Activated CD4-positive, alpha-beta memory T cell treated with anti-CD3 and anti-CD28 coated beads, Interleukin-2, amount 10 ng/mL, durations not matched to agents 7 days and 5 days (primary cell): ENCODE results near the gene CLPTM1. TPM values are rescaled to one million over a fixed set of nuclear protein-coding genes. Genes with fewer than 3 reads are reported as not detected.
A peak's percentile ranks its signal among the peaks of the same experiment; 100 is the strongest.

Experiments
- CTCF ChIA-PET: fragments of 350-600 bp; sonication (Branson Sonifier 250); formaldehyde crosslinking; loops from one replicate; lab custom pipeline; 2021; ENCODE audit warnings: antibody characterized with exemption, inconsistent platforms; lab: Charles Lee
- POLR2A ChIA-PET: fragments of 350-600 bp; sonication (Branson Sonifier 250); formaldehyde crosslinking; loops from one replicate; lab custom pipeline; 2021; ENCODE audit warnings: antibody characterized with exemption; lab: Charles Lee
- DNase-seq: peaks from one replicate; pipeline ENCODE4 v3.0.0-alpha.2; 2020
- H3K27ac Mint-ChIP-seq: one replicate; pipeline ENCODE4 v1.8.0; 2021; ENCODE audit warnings: mild to moderate bottlenecking, mixed read lengths
- H3K27me3 Mint-ChIP-seq: one replicate; pipeline ENCODE4 v1.8.0; 2021; ENCODE audit warnings: mixed read lengths
- H3K36me3 Mint-ChIP-seq: one replicate; pipeline ENCODE4 v1.8.0; 2021; ENCODE audit warnings: low read depth, mixed read lengths
- H3K4me1 Mint-ChIP-seq: one replicate; pipeline ENCODE4 v1.8.0; 2021; ENCODE audit warnings: mixed read lengths
- H3K4me3 Mint-ChIP-seq: one replicate; pipeline ENCODE4 v1.8.0; 2021; ENCODE audit warnings: mild to moderate bottlenecking, mixed read lengths
- H3K9me3 Mint-ChIP-seq: one replicate; pipeline ENCODE4 v1.8.0; 2021; ENCODE audit warnings: mixed read lengths
- total RNA-seq, 2 experiments: library from RNA; stranded (reverse); gene quantifications; one replicate each; pipeline ENCODE4 v1.2.3, GENCODE V29; 2021

CLPTM1 gene
- total RNA-seq, 2 experiments from 2014 or later: 66.9 to 68.6 TPM

DNA sequence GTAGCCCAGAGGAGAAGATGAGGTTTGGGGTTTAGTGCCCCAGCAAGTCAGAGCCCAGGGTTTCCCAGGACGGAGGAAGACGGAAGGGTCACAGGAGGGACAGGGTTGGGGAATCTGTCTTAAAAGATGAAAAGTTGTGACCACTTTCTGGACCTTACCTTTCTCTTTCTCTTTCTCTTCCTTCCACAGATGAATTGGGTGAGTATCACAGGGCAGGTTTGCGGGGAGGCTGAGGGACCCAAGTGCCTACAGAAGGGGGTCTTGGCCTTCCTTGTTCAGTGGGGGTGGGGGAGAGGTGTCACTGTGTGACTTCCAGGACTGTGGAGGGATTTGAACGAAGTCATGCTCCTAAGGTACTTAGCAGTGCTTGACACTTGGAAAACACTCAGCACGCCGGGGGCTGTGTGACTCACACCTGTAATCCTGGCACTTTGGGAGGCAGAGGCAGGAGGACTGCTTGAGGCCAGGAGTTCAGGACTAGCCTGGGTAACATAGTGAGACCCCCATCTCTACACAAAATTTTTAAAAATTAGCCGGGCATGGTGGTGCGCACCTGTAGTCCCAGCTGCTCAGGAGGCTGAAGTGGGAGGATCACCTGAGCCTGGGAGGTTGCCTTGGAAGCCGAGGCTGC, 54.6 kb downstream of the CLPTM1 start:
- ChIA-PET POLR2A (no interaction called here), CTCF (no interaction called here)
- H3K27ac Mint-ChIP-seq: peak overlapping the region; percentile 16

DNA sequence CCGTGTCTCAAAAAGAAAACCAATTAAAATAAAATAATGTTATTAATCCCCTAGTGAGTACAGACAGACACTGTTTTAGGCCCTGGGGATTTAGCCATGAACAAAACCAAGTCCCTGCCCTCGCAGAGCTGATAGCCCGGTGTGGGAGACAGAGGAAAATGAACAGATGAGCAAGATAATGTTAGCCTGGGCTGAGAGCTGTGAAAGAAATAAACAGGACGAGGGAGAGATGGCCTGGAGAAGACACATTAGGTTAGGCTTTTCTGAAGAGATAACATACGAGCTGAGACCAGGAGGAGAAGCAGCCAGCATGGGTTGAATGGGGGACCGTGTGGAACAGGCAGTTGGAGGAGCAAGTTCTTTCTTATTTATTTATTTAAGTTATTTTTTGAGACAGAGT, 55.1 kb downstream of the CLPTM1 start:
- DNase-seq: no peak
- CTCF ChIA-PET: no interaction called here
- Mint-ChIP-seq H3K4me3 (no peak overlapping the region), H3K36me3 (peaks cover 25% of the 10 kb centered on the region), H3K27ac (no peak overlapping the region), H3K27me3 (no peaks in the 10 kb centered on the region), H3K9me3 (no peaks in the 10 kb centered on the region), H3K4me1 (peaks cover 7% of the 10 kb centered on the region)
- POLR2A ChIA-PET: no interaction called here

More for the DNA sequence above, 54.6 kb downstream of the CLPTM1 start:
- peaks cover 25% of the 10 kb centered on the region for H3K36me3 Mint-ChIP-seq
- H3K4me1 Mint-ChIP-seq: peaks cover 7% of the 10 kb centered on the region
- no peaks in the 10 kb centered on the region for H3K9me3 Mint-ChIP-seq
- H3K27me3 Mint-ChIP-seq: no peaks in the 10 kb centered on the region
- no peak overlapping the region for H3K4me3 Mint-ChIP-seq
- DNase-seq: no peak

DNA sequence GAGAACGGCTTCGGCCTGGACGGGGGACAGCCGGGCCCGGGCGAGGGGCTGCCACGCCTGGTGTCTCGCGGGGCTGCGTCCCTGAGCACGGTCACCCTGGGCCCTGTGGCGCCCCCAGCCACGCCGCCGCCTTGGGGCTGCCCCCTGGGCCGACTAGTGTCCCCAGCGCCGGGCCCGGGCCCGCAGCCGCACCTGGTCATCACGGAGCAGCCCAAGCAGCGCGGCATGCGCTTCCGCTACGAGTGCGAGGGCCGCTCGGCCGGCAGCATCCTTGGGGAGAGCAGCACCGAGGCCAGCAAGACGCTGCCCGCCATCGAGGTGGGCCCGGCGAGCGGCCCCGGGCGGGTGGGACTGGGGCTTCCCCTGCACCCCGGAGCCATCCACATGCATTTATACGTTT, 56.8 kb downstream of the CLPTM1 start:
- H3K4me1 Mint-ChIP-seq: peaks cover 14% of the 10 kb centered on the region
- H3K27me3 Mint-ChIP-seq: no peaks in the 10 kb centered on the region
- no peak overlapping the region for H3K27ac Mint-ChIP-seq
- ChIA-PET CTCF (no interaction called here), POLR2A (no interaction called here)
- no peak overlapping the region for H3K4me3 Mint-ChIP-seq
- H3K9me3 Mint-ChIP-seq: no peaks in the 10 kb centered on the region
- no peak for DNase-seq
- peaks cover 17% of the 10 kb centered on the region for H3K36me3 Mint-ChIP-seq

DNA sequence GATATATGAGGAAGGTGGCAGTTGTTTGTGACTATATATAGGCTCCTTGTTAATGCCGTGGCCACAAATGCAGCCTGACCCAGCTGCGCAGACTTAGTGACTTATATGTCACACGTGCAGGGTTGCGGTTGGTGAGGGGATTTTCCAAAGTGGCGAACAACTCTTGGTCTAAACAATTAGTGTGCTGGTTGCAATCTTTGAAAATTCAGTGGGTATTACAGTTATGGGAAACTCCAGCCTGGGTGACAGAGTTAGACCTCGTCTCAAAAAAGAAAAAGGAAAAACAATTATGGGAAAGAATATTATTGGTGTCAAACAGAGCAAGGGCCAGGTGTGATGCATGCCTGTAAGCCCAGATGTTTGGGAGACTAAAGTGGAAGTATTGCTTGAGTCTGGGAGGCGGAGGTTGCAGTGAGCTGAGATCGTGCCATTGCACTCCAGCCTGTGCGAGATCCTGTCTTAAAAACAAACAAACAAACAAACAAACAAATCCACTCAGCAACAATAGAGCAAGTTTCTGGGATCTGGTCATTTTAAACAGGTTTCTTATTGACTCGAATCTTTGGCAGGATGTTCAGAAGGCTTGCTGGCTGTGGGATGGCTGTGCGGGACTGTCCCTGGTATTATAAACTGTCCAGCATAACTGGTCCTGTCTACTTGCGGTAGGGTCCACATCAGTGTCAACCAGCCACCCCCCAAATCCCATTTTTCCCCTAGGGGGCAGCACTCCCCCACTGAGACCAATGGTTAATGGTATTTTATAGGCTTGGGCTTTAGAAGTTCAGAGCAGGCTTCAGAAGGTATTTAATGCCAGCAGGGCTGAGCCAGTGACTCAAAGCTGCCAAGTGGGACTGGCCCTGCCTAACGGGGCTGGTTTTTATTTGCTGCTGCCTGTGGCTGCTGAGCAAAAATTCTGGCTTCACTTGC, 61.5 kb downstream of the CLPTM1 start:
- POLR2A ChIA-PET: interaction anchor here (0.9 to 2.3 kb wide), 5 partner anchors 15 to 76 kb away, joined by 3 to 15 read pairs (median 4); partner anchors contain the start of genes CLASRP and PPP1R37
- peak overlapping the region; percentile 35 for H3K4me3 Mint-ChIP-seq
- no peaks in the 10 kb centered on the region for H3K9me3 Mint-ChIP-seq
- peak overlapping the region; percentile 84 for H3K27ac Mint-ChIP-seq
- H3K36me3 Mint-ChIP-seq: peaks cover 19% of the 10 kb centered on the region
- peak; percentile 83 for DNase-seq
- H3K27me3 Mint-ChIP-seq: no peaks in the 10 kb centered on the region
- CTCF ChIA-PET: interaction anchor here (0.7 kb wide), 4 partner anchors 23 to 121 kb away, joined by 3 to 6 read pairs (median 4); partner anchors contain the start of gene PPP1R37
- H3K4me1 Mint-ChIP-seq: peaks cover 14% of the 10 kb centered on the region

DNA sequence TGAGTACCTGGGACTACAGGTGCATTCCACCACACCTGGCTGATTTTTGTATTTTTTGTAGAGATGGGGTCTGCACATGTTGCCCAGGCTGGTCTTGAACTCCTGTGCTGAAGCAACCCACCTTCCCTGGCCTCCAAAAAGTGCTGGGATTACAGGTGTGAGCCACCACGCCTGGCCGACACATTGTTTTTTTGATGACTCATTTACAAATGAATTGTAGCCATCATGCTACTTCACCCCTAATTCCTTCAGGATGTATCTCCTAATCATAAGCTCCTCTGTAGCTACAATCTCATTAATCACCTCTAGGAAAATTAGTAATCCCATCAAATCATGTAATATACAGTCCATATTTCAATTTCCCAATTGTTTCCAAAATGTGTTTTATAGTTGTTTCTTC, 64.0 kb downstream of the CLPTM1 start:
- H3K36me3 Mint-ChIP-seq: peaks cover 13% of the 10 kb centered on the region
- no peaks in the 10 kb centered on the region for H3K27me3 Mint-ChIP-seq
- H3K4me3 Mint-ChIP-seq: no peak overlapping the region
- peaks cover 14% of the 10 kb centered on the region for H3K4me1 Mint-ChIP-seq
- DNase-seq: no peak
- H3K27ac Mint-ChIP-seq: no peak overlapping the region
- no peaks in the 10 kb centered on the region for H3K9me3 Mint-ChIP-seq
- CTCF ChIA-PET: interaction anchor here (1.2 kb wide), 1 partner anchor 40 kb away, joined by 3 read pairs; no protein-coding TSS in a partner anchor
- POLR2A ChIA-PET: interaction anchor here (1.7 kb wide), 1 partner anchor 18 kb away, joined by 5 read pairs; the partner anchor contains the start of gene RELB

DNA sequence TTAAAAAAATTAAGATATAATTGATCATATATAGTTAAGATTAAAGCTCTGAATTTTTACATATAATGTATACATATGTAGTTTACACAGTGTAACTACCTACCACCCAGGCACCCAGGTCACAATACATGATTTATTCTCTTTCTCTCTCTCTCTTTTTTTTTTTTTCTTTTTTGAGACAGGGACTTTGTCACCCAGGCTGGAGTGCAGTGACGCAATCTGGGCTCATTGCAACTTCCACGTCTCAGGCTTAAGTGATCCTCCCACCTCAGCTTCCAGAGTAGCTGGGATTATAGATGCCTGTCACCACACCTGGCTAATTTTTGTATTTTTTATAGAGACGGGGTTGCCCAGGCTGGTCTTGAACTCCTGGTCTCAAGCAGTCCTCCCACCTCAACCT, 64.9 kb downstream of the CLPTM1 start:
- no peak overlapping the region for H3K4me3 Mint-ChIP-seq
- H3K9me3 Mint-ChIP-seq: no peaks in the 10 kb centered on the region
- DNase-seq: no peak
- peaks cover 13% of the 10 kb centered on the region for H3K36me3 Mint-ChIP-seq
- H3K27ac Mint-ChIP-seq: no peak overlapping the region
- H3K27me3 Mint-ChIP-seq: no peaks in the 10 kb centered on the region
- peaks cover 14% of the 10 kb centered on the region for H3K4me1 Mint-ChIP-seq
- ChIA-PET CTCF (interaction anchor here (1.2 kb wide), 1 partner anchor 39 kb away, joined by 3 read pairs; no protein-coding TSS in a partner anchor), POLR2A (interaction anchor here (1.0 kb wide), 1 partner anchor 20 kb away, joined by 5 read pairs; no protein-coding TSS in a partner anchor)

DNA sequence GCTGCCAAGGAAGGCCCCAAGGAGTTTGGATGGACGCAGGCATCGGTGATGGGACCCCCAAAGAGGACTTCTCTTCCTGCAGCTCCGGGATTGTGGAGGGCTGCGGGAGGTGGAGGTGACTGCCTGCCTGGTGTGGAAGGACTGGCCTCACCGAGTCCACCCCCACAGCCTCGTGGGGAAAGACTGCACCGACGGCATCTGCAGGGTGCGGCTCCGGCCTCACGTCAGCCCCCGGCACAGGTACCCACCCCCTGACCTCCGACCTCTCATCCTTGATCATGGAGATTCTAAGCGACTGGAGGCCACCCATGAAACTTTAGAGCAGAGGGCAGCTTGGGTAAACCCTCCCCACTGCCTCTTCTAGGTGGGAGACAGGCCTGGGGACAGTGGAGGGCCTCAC, 66.8 kb downstream of the CLPTM1 start:
- no peak overlapping the region for H3K27ac Mint-ChIP-seq

DNA sequence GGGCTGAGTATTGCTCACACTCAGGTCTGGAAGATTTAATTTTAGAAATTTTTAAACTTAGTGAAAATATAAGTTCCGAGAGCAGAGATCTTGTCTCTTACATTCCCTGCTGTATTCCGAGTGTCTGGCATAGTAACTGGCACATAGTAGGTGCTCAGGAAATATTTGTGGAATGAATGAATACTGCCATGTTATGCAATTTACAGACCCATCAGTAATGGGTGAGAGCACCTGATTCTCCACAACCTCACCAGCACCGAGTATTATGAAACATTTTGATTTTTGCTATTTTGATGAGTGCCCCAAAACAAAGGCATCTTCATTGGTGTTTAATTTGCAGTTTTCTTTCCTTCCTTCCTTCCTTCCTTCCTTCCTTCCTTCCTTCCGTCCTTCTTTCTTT, 67.9 kb downstream of the CLPTM1 start:
- no peaks in the 10 kb centered on the region for H3K27me3 Mint-ChIP-seq
- peaks cover 18% of the 10 kb centered on the region for H3K36me3 Mint-ChIP-seq
- no peaks in the 10 kb centered on the region for H3K9me3 Mint-ChIP-seq
- POLR2A ChIA-PET: no interaction called here
- H3K4me3 Mint-ChIP-seq: no peak overlapping the region
- DNase-seq: no peak
- CTCF ChIA-PET: no interaction called here
- no peaks in the 10 kb centered on the region for H3K4me1 Mint-ChIP-seq
- H3K27ac Mint-ChIP-seq: no peak overlapping the region

More for the DNA sequence above, 66.8 kb downstream of the CLPTM1 start:
- CTCF ChIA-PET: interaction anchor here (0.6 to 1.0 kb wide), 2 partner anchors 38 to 337 kb away, joined by 3 to 4 read pairs; no protein-coding TSS in a partner anchor
- Mint-ChIP-seq H3K4me1 (peaks cover 2% of the 10 kb centered on the region), H3K36me3 (peaks cover 17% of the 10 kb centered on the region), H3K9me3 (no peaks in the 10 kb centered on the region), H3K4me3 (no peak overlapping the region), H3K27me3 (no peaks in the 10 kb centered on the region)
- POLR2A ChIA-PET: interaction anchor here (1.5 kb wide), 1 partner anchor 13 kb away, joined by 3 read pairs; no protein-coding TSS in a partner anchor
- no peak for DNase-seq

DNA sequence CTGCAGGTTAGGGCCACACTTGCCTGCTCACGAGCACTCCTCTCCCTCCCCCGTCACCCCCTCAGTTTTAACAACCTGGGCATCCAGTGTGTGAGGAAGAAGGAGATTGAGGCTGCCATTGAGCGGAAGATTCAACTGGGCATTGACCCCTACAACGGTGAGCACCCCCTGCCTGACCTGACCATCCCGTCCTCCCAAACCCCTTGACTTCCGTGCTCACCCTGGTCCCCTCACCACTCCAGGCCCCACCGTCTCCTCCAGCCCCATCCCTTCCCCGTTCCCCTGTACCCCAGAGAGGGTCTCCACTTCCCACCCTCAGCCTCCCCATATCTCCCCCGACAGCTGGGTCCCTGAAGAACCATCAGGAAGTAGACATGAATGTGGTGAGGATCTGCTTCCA, 70.1 kb downstream of the CLPTM1 start:
- Mint-ChIP-seq H3K4me3 (no peak overlapping the region), H3K27ac (no peak overlapping the region), H3K4me1 (no peaks in the 10 kb centered on the region), H3K9me3 (no peaks in the 10 kb centered on the region), H3K27me3 (no peaks in the 10 kb centered on the region), H3K36me3 (peaks cover 20% of the 10 kb centered on the region)
- no peak for DNase-seq
- ChIA-PET CTCF (interaction anchor here (0.6 kb wide), 1 partner anchor 1321 kb away, joined by 3 read pairs; no protein-coding TSS in a partner anchor), POLR2A (interaction anchor here (1.6 kb wide), 2 partner anchors 13 to 14 kb away, joined by 4 to 5 read pairs; partner anchors contain the start of gene CLASRP)

DNA sequence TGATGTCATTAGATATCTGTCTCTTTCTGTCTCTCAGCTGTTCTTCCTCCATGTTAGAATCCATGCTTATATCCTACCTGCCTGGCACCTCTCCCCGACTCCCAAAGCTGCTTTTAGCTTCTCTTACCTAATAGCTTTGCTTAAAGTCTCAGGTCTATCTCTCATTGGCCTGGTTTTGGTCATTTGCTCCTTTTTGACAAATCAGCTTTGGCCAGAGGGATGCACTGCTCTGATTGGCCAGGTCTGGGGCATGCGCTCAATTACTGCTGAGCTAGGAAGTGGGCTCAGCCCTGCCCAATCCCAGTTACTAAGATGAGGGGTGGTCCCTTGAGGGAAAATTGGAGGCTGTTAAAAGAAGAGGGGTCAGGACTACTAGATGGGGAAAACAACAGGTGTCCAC, 72.2 kb downstream of the CLPTM1 start:
- H3K36me3 Mint-ChIP-seq: peaks cover 32% of the 10 kb centered on the region
- H3K4me3 Mint-ChIP-seq: no peak overlapping the region
- H3K27me3 Mint-ChIP-seq: no peaks in the 10 kb centered on the region
- CTCF ChIA-PET: interaction anchor here (1.6 kb wide), 1 partner anchor 32 kb away, joined by 4 read pairs; no protein-coding TSS in a partner anchor
- H3K27ac Mint-ChIP-seq: no peak overlapping the region
- POLR2A ChIA-PET: interaction anchor here (3.2 kb wide), 1 partner anchor 12 kb away, joined by 19 read pairs; the partner anchor contains the start of gene CLASRP
- H3K4me1 Mint-ChIP-seq: no peaks in the 10 kb centered on the region
- no peaks in the 10 kb centered on the region for H3K9me3 Mint-ChIP-seq
- no peak for DNase-seq

DNA sequence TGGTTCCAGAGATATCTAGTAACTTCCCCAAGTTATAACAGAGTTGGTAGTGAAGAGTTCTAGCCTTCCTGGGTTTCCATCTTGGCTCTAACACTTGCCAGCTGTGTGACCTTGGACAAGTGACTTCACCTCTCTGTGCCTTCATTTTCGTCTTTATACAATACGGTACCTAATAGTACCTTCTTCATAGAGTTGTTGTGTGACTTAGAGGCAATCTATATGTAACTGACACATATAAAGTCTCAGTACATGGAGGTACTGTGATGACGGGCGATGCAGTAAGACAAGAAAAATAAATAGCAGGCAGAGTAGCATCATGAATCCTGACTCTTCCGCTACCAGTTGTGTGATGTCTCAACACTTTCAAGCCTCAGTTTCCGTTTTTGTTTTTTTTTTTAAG, 75.6 kb downstream of the CLPTM1 start:
- H3K27me3 Mint-ChIP-seq: no peaks in the 10 kb centered on the region
- POLR2A ChIA-PET: no interaction called here
- CTCF ChIA-PET: no interaction called here

DNA sequence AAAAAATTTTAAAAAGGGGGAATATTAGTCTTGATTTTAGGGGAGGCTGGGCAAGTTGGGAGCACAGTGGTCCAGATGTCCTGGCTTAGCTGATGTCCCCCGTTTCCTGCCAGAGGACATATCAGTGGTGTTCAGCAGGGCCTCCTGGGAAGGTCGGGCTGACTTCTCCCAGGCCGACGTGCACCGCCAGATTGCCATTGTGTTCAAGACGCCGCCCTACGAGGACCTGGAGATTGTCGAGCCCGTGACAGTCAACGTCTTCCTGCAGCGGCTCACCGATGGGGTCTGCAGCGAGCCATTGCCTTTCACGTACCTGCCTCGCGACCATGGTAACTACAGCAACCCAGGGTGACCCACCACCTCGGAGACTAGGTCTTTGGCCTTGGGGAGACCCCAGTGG, 77.2 kb downstream of the CLPTM1 start:
- no peaks in the 10 kb centered on the region for H3K4me1 Mint-ChIP-seq
- CTCF ChIA-PET: no interaction called here

More for the DNA sequence above, 75.6 kb downstream of the CLPTM1 start:
- Mint-ChIP-seq H3K4me3 (no peak overlapping the region), H3K9me3 (no peaks in the 10 kb centered on the region), H3K4me1 (no peaks in the 10 kb centered on the region), H3K36me3 (peaks cover 54% of the 10 kb centered on the region), H3K27ac (no peak overlapping the region)
- no peak for DNase-seq

More for the DNA sequence above, 77.2 kb downstream of the CLPTM1 start:
- Mint-ChIP-seq H3K9me3 (no peaks in the 10 kb centered on the region), H3K36me3 (peaks cover 52% of the 10 kb centered on the region), H3K27me3 (no peaks in the 10 kb centered on the region), H3K4me3 (no peak overlapping the region), H3K27ac (no peak overlapping the region)
- no peak for DNase-seq
- POLR2A ChIA-PET: no interaction called here
